Esophagus squamous epithelium (tissue), 5 donors: Measurements from ENCODE around the gene CEP350. TPM values are rescaled to one million over a fixed set of nuclear protein-coding genes. Genes with fewer than 3 reads are reported as not detected.

Experiments used
- DNase-seq: peaks from one replicate; lab custom pipeline; 2025; lab: John Stamatoyannopoulos, UW
- H3K27ac ChIP-seq, 4 donors: fragments of 200-600 bp; sonication (generic); one replicate each; pipeline ENCODE4 v1.5.1; 2016 to 2019; ENCODE audit warnings: mild to moderate bottlenecking in 1 of 4
- H3K27me3 ChIP-seq, 4 donors: fragments of 200-600 bp; sonication (generic); 1 replicate in 3 of 4; 2 replicates in 1 of 4; pipeline versions ENCODE4 v1.5.1 to v1.6.0; 2017 to 2021; ENCODE audit warnings: antibody characterized with exemption in 1 of 4
- H3K36me3 ChIP-seq, 3 donors: fragments of 200-600 bp; sonication (generic); one replicate each; pipeline ENCODE4 v1.5.1; 2016 to 2019
- H3K4me1 ChIP-seq, 3 donors: fragments of 200-600 bp; sonication (generic); one replicate each; pipeline ENCODE4 v1.5.1; 2017 to 2019
- H3K4me3 ChIP-seq, 4 donors: fragments of 200-600 bp; sonication (generic); 1 replicate in 3 of 4; 2 replicates in 1 of 4; pipeline ENCODE4 v1.5.1; 2016 to 2019; ENCODE audit warnings: mild to moderate bottlenecking in 2 of 4, moderate library complexity in 1 of 4
- H3K9me3 ChIP-seq, 3 donors: fragments of 200-600 bp; sonication (generic); one replicate each; pipeline ENCODE4 v1.5.1; 2016 to 2019
- POLR2A ChIP-seq, 4 donors: fragments of 450-650 bp; IDR thresholded peaks; one replicate each; pipeline ENCODE4 v1.6.1; 2017; ENCODE audit warnings: antibody characterized with exemption in 4 of 4, mild to moderate bottlenecking in 4 of 4, moderate library complexity in 3 of 4
- WGBS, 2 donors: methylation state at CpG; one replicate each; pipeline ENCODE4 v1.1.5; 2018; 5-methylcytosine and 5-hydroxymethylcytosine counted together
- intact Hi-C: fragments of 100-400 bp; cut with DNase I; formaldehyde crosslinking; loops from one replicate; pipeline ENCODE4 v1.15.0; 2022
- total RNA-seq, 4 donors: library from RNA; depleted of rRNA; stranded (reverse); fragments of >200 nt; gene quantifications; one replicate each; pipeline ENCODE4 v1.1.0, GENCODE V29; 2016
- TF ChIP-seq, protein P1 (sequence below), 6 experiments: fragments of 450-650 bp in 4 of 6; fragments of 200-600 bp in 2 of 6; sonication (generic) in 2 of 6; IDR thresholded peaks; one replicate each; pipeline ENCODE4 v1.5.1; 2016 to 2019; ENCODE audit warnings: antibody characterized with exemption in 6 of 6, mild to moderate bottlenecking in 4 of 6, moderate library complexity in 4 of 6
- donor health status: DM: yes; HTN: yes; CAD: no.

CEP350 gene
- total RNA-seq, 4 donors from 2014 or later: 31.1 to 66.9 (median 45.2) TPM

DNA sequence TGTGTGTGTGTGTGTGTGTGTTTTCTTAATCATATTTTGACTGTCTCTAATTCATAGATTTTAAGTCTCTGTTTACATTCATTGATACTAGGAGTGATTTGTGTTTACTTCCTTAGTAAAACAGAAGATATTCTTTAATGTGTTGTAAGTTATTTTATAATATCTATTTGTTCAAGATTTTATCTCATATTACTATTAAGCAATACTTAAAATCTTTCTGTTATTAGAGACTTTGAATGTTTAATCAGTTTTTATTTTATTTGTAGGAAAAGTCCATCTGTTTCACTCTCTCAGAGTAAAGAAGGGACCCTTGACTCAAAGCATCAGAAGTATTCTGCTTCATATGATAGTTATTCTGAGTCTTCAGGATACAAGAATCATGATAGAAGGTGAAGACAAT, 89.2 kb downstream of the CEP350 start:
- no peaks in the 10 kb centered on the region for H3K4me1 ChIP-seq
- no peaks in the 10 kb centered on the region for H3K27me3 ChIP-seq
- no peak overlapping the region for H3K4me3 ChIP-seq
- peaks cover 5 to 85% (median 5%) of the 10 kb centered on the region in 3 donors for H3K36me3 ChIP-seq
- intact Hi-C loops: no loop called here
- TF ChIP-seq, protein P1, sequence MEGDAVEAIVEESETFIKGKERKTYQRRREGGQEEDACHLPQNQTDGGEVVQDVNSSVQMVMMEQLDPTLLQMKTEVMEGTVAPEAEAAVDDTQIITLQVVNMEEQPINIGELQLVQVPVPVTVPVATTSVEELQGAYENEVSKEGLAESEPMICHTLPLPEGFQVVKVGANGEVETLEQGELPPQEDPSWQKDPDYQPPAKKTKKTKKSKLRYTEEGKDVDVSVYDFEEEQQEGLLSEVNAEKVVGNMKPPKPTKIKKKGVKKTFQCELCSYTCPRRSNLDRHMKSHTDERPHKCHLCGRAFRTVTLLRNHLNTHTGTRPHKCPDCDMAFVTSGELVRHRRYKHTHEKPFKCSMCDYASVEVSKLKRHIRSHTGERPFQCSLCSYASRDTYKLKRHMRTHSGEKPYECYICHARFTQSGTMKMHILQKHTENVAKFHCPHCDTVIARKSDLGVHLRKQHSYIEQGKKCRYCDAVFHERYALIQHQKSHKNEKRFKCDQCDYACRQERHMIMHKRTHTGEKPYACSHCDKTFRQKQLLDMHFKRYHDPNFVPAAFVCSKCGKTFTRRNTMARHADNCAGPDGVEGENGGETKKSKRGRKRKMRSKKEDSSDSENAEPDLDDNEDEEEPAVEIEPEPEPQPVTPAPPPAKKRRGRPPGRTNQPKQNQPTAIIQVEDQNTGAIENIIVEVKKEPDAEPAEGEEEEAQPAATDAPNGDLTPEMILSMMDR (IDR thresholded peaks at IDR 0.05): no peak
- no peak for TF ChIP-seq POLR2A (IDR thresholded peaks at IDR 0.05)
- no peak overlapping the region for H3K27ac ChIP-seq
- no peaks in the 10 kb centered on the region for H3K9me3 ChIP-seq
- no peak for DNase-seq

DNA sequence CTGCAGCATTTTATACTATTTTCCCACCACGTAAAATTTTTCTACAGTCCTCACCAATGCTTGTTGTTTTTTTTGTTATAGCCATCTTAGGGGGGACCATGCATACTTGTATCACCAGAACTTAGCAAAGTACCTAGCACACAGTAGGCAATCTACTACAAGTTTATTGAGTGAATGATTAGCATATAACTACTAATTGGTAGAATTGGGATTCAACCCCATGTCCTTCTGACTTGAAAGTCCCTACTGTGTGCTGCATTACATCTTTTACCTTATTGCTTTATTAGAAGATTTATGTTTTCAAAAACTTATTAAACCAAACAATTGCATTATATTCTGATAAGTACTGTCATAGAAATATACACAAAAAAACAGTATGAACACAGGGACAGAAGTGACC, 92.1 kb downstream of the CEP350 start:
- Histone ChIP-seq H3K9me3 (no peaks in the 10 kb centered on the region), H3K4me1 (no peaks in the 10 kb centered on the region), H3K36me3 (peaks cover 5 to 97% (median 5%) of the 10 kb centered on the region in 3 donors), H3K27me3 (no peaks in the 10 kb centered on the region), H3K27ac (no peak overlapping the region), H3K4me3 (no peak overlapping the region)
- intact Hi-C loops: no loop called here
- TF ChIP-seq POLR2A (IDR thresholded peaks at IDR 0.05): no peak
- TF ChIP-seq, protein P1 (IDR thresholded peaks at IDR 0.05): no peak
- WGBS, 2 donors: 78 to 95% methylated on average over 1 of the region's 1 CpG
- no peak for DNase-seq

DNA sequence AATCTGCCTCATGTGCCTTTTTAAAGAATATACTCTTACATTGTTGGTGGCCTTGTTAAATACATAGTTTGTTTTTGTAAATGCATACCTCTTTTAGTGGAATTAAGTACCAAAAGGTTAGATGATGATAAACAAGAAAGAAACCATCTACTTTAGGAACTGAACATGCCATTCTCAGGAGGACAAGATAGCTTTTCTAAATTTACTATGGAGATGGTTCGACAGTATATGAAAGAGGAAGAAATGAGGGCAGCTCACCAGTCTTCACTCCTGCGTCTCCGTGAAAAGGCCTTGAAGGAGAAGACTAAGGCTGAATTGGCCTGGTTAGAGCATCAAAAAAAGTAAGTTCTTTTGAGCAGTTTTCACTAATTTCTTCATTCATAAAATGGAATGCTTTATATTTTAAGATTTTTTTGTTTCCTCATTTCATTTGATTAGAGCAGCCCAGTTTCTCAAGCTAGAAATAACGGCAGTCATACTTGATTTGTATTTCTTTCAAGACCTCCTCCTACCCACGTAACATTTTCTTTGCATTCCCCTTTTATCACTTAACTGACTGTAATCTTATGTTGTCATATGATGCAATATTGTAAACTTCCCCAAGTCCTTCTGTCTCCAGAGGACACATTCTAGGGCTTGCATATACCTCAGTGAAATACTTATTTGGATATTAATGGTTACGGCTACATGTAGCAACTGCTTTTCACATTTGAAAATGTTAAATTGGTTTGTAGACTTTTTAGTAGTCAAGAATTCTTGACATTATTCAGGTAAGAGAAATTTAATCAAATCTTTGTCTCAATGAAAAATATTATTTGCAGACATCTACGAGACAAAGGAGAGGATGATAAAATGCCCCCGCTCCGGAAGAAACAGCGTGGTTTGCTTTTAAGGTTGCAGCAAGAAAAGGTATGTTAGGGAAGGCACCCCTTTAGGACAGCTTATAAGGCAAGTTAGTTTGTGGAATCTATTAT, 99.3 kb downstream of the CEP350 start:
- TF ChIP-seq POLR2A (IDR thresholded peaks at IDR 0.05): no peak
- TF ChIP-seq, protein P1 (IDR thresholded peaks at IDR 0.05): no peak
- Histone ChIP-seq H3K9me3 (no peaks in the 10 kb centered on the region), H3K36me3 (peaks cover 0 to 99% (median 3%) of the 10 kb centered on the region in 3 donors), H3K27ac (no peak overlapping the region), H3K27me3 (no peaks in the 10 kb centered on the region), H3K4me1 (no peaks in the 10 kb centered on the region), H3K4me3 (no peak overlapping the region)
- intact Hi-C loops: no loop called here
- 89 to 96% methylated on average over 10 of the region's 10 CpGs for WGBS, 2 donors
- no peak for DNase-seq

DNA sequence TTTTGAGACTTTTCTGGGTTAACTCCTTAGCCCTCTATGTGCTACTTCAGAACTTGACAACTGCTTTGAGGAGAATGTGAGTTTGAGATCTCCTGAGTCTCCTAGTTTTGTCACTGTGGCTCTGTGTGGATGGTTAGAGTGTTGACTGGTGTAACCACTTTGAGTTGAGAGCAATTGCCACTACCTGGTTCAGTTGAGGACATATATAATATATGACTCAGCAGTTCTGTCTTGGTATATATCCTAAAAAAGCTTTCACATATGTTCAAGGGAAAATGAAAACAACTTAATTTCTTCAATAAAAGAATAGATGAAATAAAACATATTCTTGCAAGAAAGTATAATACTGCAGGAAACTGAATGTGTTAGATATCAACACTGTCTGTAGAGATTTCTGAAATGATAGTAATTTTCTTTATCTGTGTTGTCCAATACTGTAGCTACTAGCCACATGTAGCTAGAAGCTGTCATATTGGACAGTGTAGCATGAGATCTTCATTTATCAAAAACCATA, 103.3 kb downstream of the CEP350 start:
- DNase-seq: no peak

More for the DNA sequence above, 103.3 kb downstream of the CEP350 start:
- intact Hi-C loops: no loop called here
- H3K9me3 ChIP-seq: no peaks in the 10 kb centered on the region
- TF ChIP-seq, protein P1 (IDR thresholded peaks at IDR 0.05): no peak
- H3K27ac ChIP-seq: no peak overlapping the region
- peaks cover 0 to 92% (median under 1%) of the 10 kb centered on the region in 3 donors for H3K36me3 ChIP-seq
- no peaks in the 10 kb centered on the region for H3K27me3 ChIP-seq
- no peaks in the 10 kb centered on the region for H3K4me1 ChIP-seq
- no peak overlapping the region for H3K4me3 ChIP-seq
